A204.1 (cell line): ENCODE results near the gene DACT2.
"Not testable (repeated sequence)": the region's sequence is repeated elsewhere in the genome, so short reads cannot be mapped to it uniquely, and the experiment has no call there.

Experiments used
- FAIRE-seq: peaks from 2 replicates; lab custom pipeline; 2012; peaks lifted over from hg19 to GRCh38; lab: Jason Lieb, UNC

DACT2 gene

GRCh38 chr6:168319279-168320111 is at the start of gene DACT2:
Gene DACT2, minus strand, starts transcription at chr6:168319777. Its CDS starts 144 bp downstream, at chr6:168319633.
- no peak for FAIRE-seq

- no peak for FAIRE-seq
These were observed 49.4 kb upstream of the DACT2 start for GRCh38 chr6:168368936-168369335.

GRCh38 chr6:168368066-168368820 is 48.7 kb upstream of the DACT2 start:
- FAIRE-seq = no peak

GRCh38 chr6:168367285-168367751 is 47.7 kb upstream of the DACT2 start:
- FAIRE-seq = no peak

GRCh38 chr6:168366473-168366872 is 46.9 kb upstream of the DACT2 start:
- FAIRE-seq = no peak

GRCh38 chr6:168365422-168366165 is 46.0 kb upstream of the DACT2 start:
- FAIRE-seq = no peak

- FAIRE-seq = no peak
These were observed 45.3 kb upstream of the DACT2 start for GRCh38 chr6:168364793-168365421.

- FAIRE-seq = no peak
These were observed 44.5 kb upstream of the DACT2 start for GRCh38 chr6:168363811-168364792.

- FAIRE-seq = no peak
These were observed 43.7 kb upstream of the DACT2 start for GRCh38 chr6:168363302-168363701.

- no peak for FAIRE-seq
These were observed 42.9 kb upstream of the DACT2 start for GRCh38 chr6:168362276-168362990.

- no peak for FAIRE-seq
These were observed 42.2 kb upstream of the DACT2 start for GRCh38 chr6:168361766-168362165.

- FAIRE-seq = no peak
These were observed 40.2 kb upstream of the DACT2 start for GRCh38 chr6:168359794-168360193.

- FAIRE-seq = no peak
These were observed 39.4 kb upstream of the DACT2 start for GRCh38 chr6:168358842-168359420.

- FAIRE-seq = not testable (repeated sequence)
These were observed 37.3 kb upstream of the DACT2 start for GRCh38 chr6:168356872-168357271.

GRCh38 chr6:168355716-168356522 is 36.3 kb upstream of the DACT2 start:
- no peak for FAIRE-seq

- FAIRE-seq = no peak
These were observed 34.8 kb upstream of the DACT2 start for GRCh38 chr6:168354338-168354737.

GRCh38 chr6:168353041-168353440 is 33.5 kb upstream of the DACT2 start:
- no peak for FAIRE-seq

GRCh38 chr6:168352096-168352495 is 32.5 kb upstream of the DACT2 start:
- FAIRE-seq = no peak

GRCh38 chr6:168349718-168350210 is 30.2 kb upstream of the DACT2 start:
- FAIRE-seq = no peak
